ENCODE data around the gene MGRN1. TPM values are rescaled to one million over a fixed set of nuclear protein-coding genes. Genes with fewer than 3 reads are reported as not detected.

The MGRN1 gene
- total and polyA plus RNA-seq, 2 of the 13 experiments (the other 11 are each of a cell fraction or from before 2014, with no cell fraction given): 11.9 to 12.6 TPM

DNA sequence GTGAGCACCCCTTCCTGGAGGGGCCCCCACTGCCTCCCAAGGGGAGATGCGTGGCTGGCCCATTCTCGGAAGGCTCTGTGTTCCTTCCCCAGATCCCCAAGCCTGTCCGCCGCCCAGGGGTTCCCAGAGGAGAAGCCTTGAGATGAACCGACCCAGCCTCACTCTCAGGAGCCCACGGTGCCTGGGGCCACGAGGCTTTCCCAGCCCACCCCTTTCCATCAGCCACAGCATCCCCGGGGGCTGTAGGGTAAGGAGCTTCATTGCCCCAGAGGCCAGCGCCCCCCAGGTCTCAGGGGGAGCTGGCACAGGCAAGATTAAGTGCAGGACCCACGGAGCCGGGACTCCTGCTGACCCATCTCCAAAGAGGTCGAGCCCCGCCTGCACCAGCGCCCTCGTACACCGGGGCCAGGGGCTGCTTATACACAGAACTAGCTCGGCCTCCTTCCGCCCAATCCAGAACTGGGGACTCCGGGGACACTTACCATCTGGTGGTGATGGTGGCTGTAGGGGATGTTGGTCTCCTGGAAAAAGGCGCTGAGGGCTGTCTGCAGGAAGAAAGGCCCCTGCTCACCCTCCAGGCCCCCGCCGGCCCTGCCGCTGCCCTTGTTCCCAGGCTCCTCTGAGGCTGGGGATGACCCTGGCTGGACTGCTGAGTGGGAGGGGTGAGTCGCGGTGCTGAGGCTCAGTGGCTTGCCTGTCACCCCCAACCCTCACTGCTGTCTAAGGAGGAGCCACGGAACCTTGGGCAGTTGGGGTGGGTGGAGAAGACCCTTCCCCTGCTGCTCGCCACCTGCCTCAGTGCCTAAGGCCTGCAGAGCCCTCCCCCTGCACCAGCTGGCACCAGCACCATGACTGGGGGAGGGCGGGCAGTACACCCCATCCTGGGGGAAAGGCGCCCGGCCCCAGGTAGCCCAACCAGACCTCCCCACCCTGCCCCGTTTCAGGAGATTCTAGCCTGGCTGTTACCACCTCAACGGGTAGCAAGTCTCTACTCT lies 14.3 kb upstream of the MGRN1 start:
- peaks cover 38% of the 10 kb centered on the region for H3K79me2 ChIP-seq (ENCODE audit: insufficient read depth, low read length)
- FAIRE-seq (no peak), DNase-seq (ENCODE audit: low spot score) (no peak), ATAC-seq (no peak)
- no peak overlapping the region for H3K4me2 ChIP-seq (ENCODE audit: low read depth, low read length)
- in situ Hi-C loops (cut with HindIII; ENCODE audit: extremely low pct_ligation_motif_present, low pct_unique_long_range_greater_than_20kb) (no loop called here), intact Hi-C loops (cut with micrococcal nuclease; ENCODE audit: unreplicated experiment) (loop anchor here (10.0 kb wide), 1 partner anchor 344 kb away; the partner anchor contains the start of gene SEC14L5)
- CTCF ChIA-PET (ENCODE audit: low intra/inter-chr PET ratio, low total read pairs): no interaction called here
- H3K36me3 ChIP-seq (replicated peaks in 1 of 2; ENCODE audit: control insufficient read depth in 1 of 2, insufficient read depth in 2 of 2, low read length in 2 of 2): peaks cover 8 to 31% of the 10 kb centered on the region in 2 experiments; a peak in 3 of 5 replicates
- no peaks in the 10 kb centered on the region for H3K9me3 ChIP-seq (ENCODE audit: low read length)
- H3K4me3 ChIP-seq (replicated peaks in 1 of 3; ENCODE audit: insufficient read depth in 1 of 3, low read depth in 2 of 3, low read length in 3 of 3): no peak overlapping the region
- 98% methylated on average over 8 of the region's 32 CpGs for WGBS (ENCODE audit: low lambda C conversion rate)
- no peak overlapping the region for H3K27ac ChIP-seq (ENCODE audit: extremely low read length, insufficient read depth, low read length)
- peaks cover 33% of the 10 kb centered on the region for H3K4me1 ChIP-seq (ENCODE audit: insufficient read depth, low read length)
- no peaks in the 10 kb centered on the region; a peak in 1 of 5 replicates for H3K27me3 ChIP-seq (ENCODE audit: control insufficient read depth in 1 of 2, insufficient read depth in 2 of 2, low read length in 2 of 2)
- no peak overlapping the region for H2AFZ ChIP-seq (ENCODE audit: low read length)
- POLR2A ChIA-PET: interaction anchor here (0.6 kb wide), 1 partner anchor 157 kb away, joined by 3 read pairs; no protein-coding TSS in a partner anchor
- no TSS peak for BruUV-seq (replicated peaks)
- no peak overlapping the region for H3K9ac ChIP-seq (ENCODE audit: insufficient read depth, low read depth, low read length)
- peaks cover 31% of the 10 kb centered on the region; the same call in 1 of the 2 replicates for H4K20me1 ChIP-seq (ENCODE audit: insufficient read depth, low read length)
- TF ChIP-seq ZNF513 (CRISPR knock-in tag; conservative IDR thresholded peaks at IDR 0.05) (no peak), TBL1XR1 (IDR thresholded peaks at IDR 0.05; ENCODE audit: borderline replicate concordance, low read length, partially characterized antibody) (no peak), ZNF670 (CRISPR knock-in tag; IDR thresholded peaks at IDR 0.05; ENCODE audit: borderline replicate concordance) (no peak), SMC3 (IDR thresholded peaks at IDR 0.05; ENCODE audit: low read length) (no peak), ZFP37 (CRISPR knock-in tag; IDR thresholded peaks at IDR 0.05; ENCODE audit: borderline replicate concordance) (no peak), EZH2 (conservative IDR thresholded peaks at IDR 0.05; ENCODE audit: low read depth, low read length) (no peak)
- TF ChIP-seq, protein P1, sequence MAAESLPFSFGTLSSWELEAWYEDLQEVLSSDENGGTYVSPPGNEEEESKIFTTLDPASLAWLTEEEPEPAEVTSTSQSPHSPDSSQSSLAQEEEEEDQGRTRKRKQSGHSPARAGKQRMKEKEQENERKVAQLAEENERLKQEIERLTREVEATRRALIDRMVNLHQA (CRISPR knock-in tag; IDR thresholded peaks at IDR 0.05): no peak
- TF ChIP-seq, protein P2, sequence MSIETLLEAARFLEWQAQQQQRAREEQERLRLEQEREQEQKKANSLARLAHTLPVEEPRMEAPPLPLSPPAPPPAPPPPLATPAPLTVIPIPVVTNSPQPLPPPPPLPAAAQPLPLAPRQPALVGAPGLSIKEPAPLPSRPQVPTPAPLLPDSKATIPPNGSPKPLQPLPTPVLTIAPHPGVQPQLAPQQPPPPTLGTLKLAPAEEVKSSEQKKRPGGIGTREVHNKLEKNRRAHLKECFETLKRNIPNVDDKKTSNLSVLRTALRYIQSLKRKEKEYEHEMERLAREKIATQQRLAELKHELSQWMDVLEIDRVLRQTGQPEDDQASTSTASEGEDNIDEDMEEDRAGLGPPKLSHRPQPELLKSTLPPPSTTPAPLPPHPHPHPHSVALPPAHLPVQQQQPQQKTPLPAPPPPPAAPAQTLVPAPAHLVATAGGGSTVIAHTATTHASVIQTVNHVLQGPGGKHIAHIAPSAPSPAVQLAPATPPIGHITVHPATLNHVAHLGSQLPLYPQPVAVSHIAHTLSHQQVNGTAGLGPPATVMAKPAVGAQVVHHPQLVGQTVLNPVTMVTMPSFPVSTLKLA (IDR thresholded peaks at IDR 0.05): no peak
- TF ChIP-seq, protein P3, sequence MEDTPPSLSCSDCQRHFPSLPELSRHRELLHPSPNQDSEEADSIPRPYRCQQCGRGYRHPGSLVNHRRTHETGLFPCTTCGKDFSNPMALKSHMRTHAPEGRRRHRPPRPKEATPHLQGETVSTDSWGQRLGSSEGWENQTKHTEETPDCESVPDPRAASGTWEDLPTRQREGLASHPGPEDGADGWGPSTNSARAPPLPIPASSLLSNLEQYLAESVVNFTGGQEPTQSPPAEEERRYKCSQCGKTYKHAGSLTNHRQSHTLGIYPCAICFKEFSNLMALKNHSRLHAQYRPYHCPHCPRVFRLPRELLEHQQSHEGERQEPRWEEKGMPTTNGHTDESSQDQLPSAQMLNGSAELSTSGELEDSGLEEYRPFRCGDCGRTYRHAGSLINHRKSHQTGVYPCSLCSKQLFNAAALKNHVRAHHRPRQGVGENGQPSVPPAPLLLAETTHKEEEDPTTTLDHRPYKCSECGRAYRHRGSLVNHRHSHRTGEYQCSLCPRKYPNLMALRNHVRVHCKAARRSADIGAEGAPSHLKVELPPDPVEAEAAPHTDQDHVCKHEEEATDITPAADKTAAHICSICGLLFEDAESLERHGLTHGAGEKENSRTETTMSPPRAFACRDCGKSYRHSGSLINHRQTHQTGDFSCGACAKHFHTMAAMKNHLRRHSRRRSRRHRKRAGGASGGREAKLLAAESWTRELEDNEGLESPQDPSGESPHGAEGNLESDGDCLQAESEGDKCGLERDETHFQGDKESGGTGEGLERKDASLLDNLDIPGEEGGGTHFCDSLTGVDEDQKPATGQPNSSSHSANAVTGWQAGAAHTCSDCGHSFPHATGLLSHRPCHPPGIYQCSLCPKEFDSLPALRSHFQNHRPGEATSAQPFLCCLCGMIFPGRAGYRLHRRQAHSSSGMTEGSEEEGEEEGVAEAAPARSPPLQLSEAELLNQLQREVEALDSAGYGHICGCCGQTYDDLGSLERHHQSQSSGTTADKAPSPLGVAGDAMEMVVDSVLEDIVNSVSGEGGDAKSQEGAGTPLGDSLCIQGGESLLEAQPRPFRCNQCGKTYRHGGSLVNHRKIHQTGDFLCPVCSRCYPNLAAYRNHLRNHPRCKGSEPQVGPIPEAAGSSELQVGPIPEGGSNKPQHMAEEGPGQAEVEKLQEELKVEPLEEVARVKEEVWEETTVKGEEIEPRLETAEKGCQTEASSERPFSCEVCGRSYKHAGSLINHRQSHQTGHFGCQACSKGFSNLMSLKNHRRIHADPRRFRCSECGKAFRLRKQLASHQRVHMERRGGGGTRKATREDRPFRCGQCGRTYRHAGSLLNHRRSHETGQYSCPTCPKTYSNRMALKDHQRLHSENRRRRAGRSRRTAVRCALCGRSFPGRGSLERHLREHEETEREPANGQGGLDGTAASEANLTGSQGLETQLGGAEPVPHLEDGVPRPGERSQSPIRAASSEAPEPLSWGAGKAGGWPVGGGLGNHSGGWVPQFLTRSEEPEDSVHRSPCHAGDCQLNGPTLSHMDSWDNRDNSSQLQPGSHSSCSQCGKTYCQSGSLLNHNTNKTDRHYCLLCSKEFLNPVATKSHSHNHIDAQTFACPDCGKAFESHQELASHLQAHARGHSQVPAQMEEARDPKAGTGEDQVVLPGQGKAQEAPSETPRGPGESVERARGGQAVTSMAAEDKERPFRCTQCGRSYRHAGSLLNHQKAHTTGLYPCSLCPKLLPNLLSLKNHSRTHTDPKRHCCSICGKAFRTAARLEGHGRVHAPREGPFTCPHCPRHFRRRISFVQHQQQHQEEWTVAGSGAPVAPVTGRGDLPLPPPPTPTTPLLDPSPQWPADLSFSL (CRISPR knock-in tag; IDR thresholded peaks at IDR 0.05): no peak
- TF ChIP-seq, protein P4, sequence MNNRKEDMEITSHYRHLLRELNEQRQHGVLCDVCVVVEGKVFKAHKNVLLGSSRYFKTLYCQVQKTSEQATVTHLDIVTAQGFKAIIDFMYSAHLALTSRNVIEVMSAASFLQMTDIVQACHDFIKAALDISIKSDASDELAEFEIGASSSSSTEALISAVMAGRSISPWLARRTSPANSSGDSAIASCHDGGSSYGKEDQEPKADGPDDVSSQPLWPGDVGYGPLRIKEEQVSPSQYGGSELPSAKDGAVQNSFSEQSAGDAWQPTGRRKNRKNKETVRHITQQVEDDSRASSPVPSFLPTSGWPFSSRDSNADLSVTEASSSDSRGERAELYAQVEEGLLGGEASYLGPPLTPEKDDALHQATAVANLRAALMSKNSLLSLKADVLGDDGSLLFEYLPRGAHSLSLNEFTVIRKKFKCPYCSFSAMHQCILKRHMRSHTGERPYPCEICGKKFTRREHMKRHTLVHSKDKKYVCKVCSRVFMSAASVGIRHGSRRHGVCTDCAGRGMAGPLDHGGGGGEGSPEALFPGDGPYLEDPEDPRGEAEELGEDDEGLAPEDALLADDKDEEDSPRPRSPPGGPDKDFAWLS (CRISPR knock-in tag; IDR thresholded peaks at IDR 0.05; ENCODE audit: borderline replicate concordance): no peak

Measured in HepG2 (cell line).